OCI-LY1 (cell line): ENCODE measurements around the gene PRLH.

Experiments
- EZH2 ChIP-seq: fragments of 200-600 bp; sonication (generic), shearing (Covaris generic); IDR thresholded peaks from 2 replicates; pipeline ENCODE4 v1.8.0; 2017; ENCODE audit warnings: borderline replicate concordance, mixed run types, mild to moderate bottlenecking, antibody characterized with exemption, low read length, moderate library complexity, mixed read lengths
- TF ChIP-seq, protein P1 (sequence below): fragments of 200-600 bp; sonication (generic), shearing (Covaris generic); IDR thresholded peaks from 2 replicates; pipeline ENCODE4 v1.5.1; 2017; ENCODE audit warnings: mild to moderate bottlenecking, antibody characterized with exemption, low read length, moderate library complexity, mixed read lengths

DNA sequence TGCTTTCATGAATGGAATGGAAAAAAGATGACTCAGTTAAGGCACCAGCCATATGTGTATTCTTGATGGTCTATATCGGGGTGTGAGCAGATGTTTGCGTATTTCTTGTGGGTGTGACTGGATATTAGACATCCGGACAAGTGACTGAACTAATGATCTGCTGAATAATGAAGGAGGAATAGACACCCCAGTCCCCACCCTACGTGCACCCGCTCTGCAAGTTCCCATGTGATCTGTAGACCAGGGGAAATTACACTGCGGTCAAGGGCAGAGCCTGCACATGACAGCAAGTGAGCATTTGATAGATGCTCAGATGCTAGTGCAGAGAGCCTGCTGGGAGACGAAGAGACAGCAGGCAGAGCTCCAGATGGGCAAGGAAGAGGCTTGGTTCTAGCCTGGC is 12.4 kb upstream of the PRLH start:
- no peak for TF ChIP-seq EZH2
- TF ChIP-seq, protein P1, sequence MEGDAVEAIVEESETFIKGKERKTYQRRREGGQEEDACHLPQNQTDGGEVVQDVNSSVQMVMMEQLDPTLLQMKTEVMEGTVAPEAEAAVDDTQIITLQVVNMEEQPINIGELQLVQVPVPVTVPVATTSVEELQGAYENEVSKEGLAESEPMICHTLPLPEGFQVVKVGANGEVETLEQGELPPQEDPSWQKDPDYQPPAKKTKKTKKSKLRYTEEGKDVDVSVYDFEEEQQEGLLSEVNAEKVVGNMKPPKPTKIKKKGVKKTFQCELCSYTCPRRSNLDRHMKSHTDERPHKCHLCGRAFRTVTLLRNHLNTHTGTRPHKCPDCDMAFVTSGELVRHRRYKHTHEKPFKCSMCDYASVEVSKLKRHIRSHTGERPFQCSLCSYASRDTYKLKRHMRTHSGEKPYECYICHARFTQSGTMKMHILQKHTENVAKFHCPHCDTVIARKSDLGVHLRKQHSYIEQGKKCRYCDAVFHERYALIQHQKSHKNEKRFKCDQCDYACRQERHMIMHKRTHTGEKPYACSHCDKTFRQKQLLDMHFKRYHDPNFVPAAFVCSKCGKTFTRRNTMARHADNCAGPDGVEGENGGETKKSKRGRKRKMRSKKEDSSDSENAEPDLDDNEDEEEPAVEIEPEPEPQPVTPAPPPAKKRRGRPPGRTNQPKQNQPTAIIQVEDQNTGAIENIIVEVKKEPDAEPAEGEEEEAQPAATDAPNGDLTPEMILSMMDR = no peak
